ENCODE measurements around the gene P2RY12. TPM values are rescaled to one million over a fixed set of nuclear protein-coding genes. Genes with fewer than 3 reads are reported as not detected.

Gene P2RY12
- total RNA-seq, 1 experiment from 2014 or later = not detected

DNA sequence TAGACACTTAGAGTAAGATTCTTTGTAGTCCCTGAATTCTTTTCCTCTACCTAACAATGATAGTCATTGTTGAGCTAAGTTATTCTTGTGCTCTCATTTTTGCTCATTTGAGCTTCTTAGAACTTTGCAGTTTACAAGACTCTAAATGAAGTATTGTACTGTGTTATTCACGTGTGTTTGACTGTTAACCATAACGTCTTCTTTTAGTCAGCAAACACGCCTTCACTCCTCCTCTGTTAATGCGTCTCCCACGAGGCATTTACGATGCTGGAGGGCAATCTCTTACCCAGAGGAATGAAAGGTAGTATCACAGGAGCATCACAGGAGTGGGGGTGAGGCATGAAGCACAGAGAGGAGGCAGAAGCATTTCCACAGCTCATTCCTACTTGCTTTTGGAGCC, 91.4 kb downstream of the P2RY12 start:
- no peak for DNase-seq

DNA sequence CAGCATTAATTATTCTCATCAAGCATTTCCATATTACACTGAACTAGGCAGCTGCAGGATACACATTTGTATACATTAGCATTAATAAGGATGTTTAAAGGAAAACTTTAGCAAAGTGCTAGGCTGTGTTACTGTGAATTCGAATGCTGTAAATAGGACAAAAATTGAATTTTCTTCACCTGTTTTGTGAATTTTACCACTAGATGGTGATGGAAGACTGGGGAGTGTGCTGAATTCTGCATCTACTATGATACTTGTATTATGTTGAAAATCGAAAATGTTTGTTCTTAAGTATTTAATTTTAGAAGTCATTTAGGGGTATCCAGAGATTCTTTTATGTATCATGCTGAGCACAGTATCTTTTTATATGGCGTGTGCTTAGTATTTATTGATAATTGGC, 93.9 kb downstream of the P2RY12 start:
- Histone ChIP-seq H3K9me3 (replicated peaks) (no peaks in the 10 kb centered on the region), H3K27ac (no peak overlapping the region), H3K27me3 (no peaks in the 10 kb centered on the region), H3K36me3 (no peaks in the 10 kb centered on the region), H3K4me1 (no peaks in the 10 kb centered on the region), H3K4me3 (no peak overlapping the region)
- DNase-seq = peak in 1 of 2 experiments; percentile 22

More for the DNA sequence above, 91.4 kb downstream of the P2RY12 start:
- no peaks in the 10 kb centered on the region for H3K9me3 ChIP-seq (replicated peaks)
- H3K27me3 ChIP-seq = no peaks in the 10 kb centered on the region
- no peaks in the 10 kb centered on the region for H3K36me3 ChIP-seq
- H3K4me1 ChIP-seq = no peaks in the 10 kb centered on the region
- H3K27ac ChIP-seq = no peak overlapping the region
- H3K4me3 ChIP-seq = no peak overlapping the region

DNA sequence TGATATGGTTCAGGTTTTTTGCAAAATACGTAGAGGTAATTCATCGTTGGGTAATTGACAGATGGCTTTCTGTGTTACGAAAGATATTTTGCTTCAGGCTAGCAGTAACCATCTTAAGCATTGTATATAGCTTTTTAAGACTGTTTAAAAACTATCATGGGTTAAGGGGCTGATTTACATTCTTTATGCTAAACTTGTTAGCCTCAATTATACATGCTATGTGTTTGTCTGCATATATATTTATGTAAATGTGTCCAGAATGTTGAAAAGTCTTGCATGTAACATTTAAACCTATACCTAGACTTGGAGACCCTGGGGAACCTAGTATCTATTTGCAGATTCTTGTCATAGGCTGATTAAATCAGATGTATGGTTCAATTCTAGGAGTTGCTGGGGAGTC, 95.1 kb downstream of the P2RY12 start:
- Histone ChIP-seq H3K4me1 (no peaks in the 10 kb centered on the region), H3K27me3 (no peaks in the 10 kb centered on the region), H3K36me3 (no peaks in the 10 kb centered on the region), H3K9me3 (replicated peaks) (no peaks in the 10 kb centered on the region), H3K4me3 (no peak overlapping the region), H3K27ac (no peak overlapping the region)
- DNase-seq = no peak

Other genes starting within 250 kb of the P2RY12 start
- gene GPR171, start 181.5 kb downstream of the P2RY12 start, total RNA-seq (2014; rRNA removed; shearing (Covaris generic)) = not detected in 2 replicates
- gene P2RY14, start 106.2 kb downstream of the P2RY12 start, total RNA-seq (2014; rRNA removed; shearing (Covaris generic)) = 0.04 TPM in 1 of 2 replicates, not detected in the other
- gene GPR87, start 67.9 kb downstream of the P2RY12 start, total RNA-seq (2014; rRNA removed; shearing (Covaris generic)) = not detected in 2 replicates
- not detected in 2 replicates for gene P2RY13, start 55.2 kb downstream of the P2RY12 start, total RNA-seq (2014; rRNA removed; shearing (Covaris generic))
- gene IGSF10, start 76.3 kb upstream of the P2RY12 start, total RNA-seq (2014; rRNA removed; shearing (Covaris generic)) = not detected in 2 replicates

All from SJCRH30 (cell line).